Measurements from ENCODE around the gene ZNF569.

DNA sequence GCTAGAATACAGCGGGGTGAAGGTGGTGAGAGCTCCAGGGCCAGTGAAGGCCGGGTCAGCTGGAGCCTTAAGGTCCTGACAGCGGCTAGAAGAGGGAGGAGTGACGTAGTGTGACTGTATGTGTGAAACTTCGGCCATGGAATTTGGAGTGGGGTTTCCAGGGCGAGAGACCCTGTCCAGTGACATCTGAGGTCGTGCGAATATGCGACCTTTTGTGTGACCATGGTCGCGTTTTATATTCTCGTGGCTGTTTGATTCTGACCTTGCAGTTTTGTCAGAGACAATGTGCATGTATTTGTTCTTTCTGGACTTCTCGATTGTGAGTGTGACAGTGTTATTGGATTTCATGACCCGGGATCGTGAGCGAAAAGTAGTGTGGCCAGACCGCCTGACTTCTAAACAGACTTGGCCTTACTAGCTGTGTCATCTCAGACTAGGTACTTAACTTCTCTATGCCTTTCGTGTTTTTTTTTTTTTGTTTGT lies 405 bp upstream of the ZNF569 start:
- TF ChIP-seq, protein P1, sequence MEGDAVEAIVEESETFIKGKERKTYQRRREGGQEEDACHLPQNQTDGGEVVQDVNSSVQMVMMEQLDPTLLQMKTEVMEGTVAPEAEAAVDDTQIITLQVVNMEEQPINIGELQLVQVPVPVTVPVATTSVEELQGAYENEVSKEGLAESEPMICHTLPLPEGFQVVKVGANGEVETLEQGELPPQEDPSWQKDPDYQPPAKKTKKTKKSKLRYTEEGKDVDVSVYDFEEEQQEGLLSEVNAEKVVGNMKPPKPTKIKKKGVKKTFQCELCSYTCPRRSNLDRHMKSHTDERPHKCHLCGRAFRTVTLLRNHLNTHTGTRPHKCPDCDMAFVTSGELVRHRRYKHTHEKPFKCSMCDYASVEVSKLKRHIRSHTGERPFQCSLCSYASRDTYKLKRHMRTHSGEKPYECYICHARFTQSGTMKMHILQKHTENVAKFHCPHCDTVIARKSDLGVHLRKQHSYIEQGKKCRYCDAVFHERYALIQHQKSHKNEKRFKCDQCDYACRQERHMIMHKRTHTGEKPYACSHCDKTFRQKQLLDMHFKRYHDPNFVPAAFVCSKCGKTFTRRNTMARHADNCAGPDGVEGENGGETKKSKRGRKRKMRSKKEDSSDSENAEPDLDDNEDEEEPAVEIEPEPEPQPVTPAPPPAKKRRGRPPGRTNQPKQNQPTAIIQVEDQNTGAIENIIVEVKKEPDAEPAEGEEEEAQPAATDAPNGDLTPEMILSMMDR (IDR thresholded peaks at IDR 0.05; ENCODE audit: low read depth, low read length, poor library complexity, severe bottlenecking) = no peak
- TF ChIP-seq EZH2phosphoT487 (IDR thresholded peaks at IDR 0.05; ENCODE audit: borderline replicate concordance, low read length) = no peak
